ENCODE data around the gene SLC44A5.

SLC44A5 gene

DNA sequence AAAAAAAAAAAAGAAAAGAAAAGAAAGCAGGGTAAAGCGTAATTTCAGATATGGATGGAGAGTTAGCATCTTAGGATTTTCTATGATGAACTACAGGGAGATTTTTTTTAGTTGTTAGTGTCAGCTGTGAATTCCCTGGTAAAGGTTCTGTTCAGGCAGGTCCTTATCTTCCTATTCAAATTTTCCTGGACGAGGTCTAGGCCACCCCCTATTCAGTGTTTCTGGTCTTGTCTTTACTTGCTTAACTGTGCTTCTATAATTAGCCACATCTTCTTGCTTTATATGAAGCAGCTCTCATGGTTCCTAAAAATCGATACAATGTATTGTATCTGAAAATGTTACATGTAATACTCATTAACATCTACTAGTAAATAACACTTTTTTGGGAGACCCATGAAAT is 318.9 kb downstream of the SLC44A5 start:
- H3K4me3 ChIP-seq (ENCODE audit: low read depth, low read length), result no peak overlapping the region
- in situ Hi-C loops (cut with HindIII; ENCODE audit: low sequenced_read_pairs), result no loop called here
- TF ChIP-seq, protein P1, sequence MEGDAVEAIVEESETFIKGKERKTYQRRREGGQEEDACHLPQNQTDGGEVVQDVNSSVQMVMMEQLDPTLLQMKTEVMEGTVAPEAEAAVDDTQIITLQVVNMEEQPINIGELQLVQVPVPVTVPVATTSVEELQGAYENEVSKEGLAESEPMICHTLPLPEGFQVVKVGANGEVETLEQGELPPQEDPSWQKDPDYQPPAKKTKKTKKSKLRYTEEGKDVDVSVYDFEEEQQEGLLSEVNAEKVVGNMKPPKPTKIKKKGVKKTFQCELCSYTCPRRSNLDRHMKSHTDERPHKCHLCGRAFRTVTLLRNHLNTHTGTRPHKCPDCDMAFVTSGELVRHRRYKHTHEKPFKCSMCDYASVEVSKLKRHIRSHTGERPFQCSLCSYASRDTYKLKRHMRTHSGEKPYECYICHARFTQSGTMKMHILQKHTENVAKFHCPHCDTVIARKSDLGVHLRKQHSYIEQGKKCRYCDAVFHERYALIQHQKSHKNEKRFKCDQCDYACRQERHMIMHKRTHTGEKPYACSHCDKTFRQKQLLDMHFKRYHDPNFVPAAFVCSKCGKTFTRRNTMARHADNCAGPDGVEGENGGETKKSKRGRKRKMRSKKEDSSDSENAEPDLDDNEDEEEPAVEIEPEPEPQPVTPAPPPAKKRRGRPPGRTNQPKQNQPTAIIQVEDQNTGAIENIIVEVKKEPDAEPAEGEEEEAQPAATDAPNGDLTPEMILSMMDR (IDR thresholded peaks at IDR 0.05; ENCODE audit: low read depth, low read length, missing control alignments), result no peak
- no peak for DNase-seq (ENCODE audit: low read depth)

DNA sequence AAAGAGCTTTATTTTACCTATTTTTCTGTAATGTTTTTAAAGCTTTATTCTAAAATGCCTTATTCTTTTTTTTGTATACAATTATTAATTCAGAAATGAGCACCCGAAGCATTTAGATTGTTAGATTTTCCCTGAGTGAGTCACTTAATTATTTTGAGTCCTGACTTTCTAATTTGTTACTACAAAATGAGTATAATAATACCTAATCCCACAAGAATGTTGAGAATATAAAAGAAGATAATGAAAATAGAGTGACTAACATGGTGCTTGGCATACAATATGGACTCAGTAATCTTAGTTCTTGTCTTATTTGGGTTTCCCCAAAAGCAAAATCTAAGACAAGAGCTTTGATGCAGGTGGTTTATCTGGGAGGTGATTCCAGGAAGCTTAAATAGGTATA is 334.5 kb downstream of the SLC44A5 start:
- DNase-seq (ENCODE audit: low read depth), result no peak
- TF ChIP-seq, protein P1 (IDR thresholded peaks at IDR 0.05; ENCODE audit: low read depth, low read length, missing control alignments), result no peak
- in situ Hi-C loops (cut with HindIII; ENCODE audit: low sequenced_read_pairs), result no loop called here
- no peak overlapping the region for H3K4me3 ChIP-seq (ENCODE audit: low read depth, low read length)

DNA sequence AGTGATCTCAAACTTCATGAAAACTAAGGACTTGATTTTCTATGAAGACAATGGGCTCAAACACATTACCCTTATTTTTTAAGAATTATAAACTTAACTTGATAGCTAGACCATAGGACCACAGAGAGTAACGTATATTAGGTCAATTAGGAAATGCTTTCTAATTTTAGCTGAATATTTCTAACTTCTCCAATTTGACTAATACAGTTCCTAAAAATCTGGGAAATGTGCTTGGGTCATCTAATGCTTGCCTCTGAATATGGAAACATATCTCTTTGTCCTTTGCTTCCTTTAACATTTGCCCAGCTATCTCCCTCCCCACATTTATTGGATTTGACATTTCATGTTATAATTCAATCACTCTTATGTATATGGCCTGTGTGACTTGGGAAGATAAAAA is 335.3 kb downstream of the SLC44A5 start:
- TF ChIP-seq, protein P1 (IDR thresholded peaks at IDR 0.05; ENCODE audit: low read depth, low read length, missing control alignments), result no peak
- no peak overlapping the region for H3K4me3 ChIP-seq (ENCODE audit: low read depth, low read length)
- in situ Hi-C loops (cut with HindIII; ENCODE audit: low sequenced_read_pairs), result no loop called here
- no peak for DNase-seq (ENCODE audit: low read depth)

DNA sequence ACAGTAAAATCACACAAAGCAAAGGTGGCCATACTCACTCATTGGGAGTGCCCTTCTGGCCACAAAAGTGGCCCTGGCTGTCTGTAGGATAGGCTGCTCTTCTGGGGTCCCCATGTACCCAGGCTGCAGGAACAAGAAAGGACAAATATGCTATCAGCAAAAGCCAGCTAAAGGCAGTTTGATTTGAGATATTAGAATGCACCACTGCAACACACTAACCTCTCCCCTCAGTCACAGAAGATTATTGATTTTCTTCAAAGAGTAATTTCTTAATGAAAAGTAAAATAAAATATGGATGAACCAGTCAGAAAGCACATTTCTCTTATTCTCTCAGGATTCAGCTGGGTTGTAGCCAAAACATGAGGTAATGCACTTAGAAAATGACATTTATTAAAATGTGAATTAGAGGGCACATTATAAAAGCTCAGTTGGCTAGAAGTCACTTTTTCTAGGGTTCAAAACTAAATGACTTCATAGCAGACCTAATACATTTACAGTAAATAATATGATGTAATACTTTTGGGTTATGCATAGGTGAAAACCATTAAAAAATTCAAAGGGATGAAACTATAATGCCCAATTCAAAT is 335.9 kb downstream of the SLC44A5 start:
- DNase-seq (ENCODE audit: low read depth), result no peak
- TF ChIP-seq, protein P1 (IDR thresholded peaks at IDR 0.05; ENCODE audit: low read depth, low read length, missing control alignments), result no peak
- no peak overlapping the region for H3K4me3 ChIP-seq (ENCODE audit: low read depth, low read length)
- in situ Hi-C loops (cut with HindIII; ENCODE audit: low sequenced_read_pairs), result loop anchor here (25.0 kb wide), 1 partner anchor 362 kb away; no protein-coding TSS in a partner anchor

DNA sequence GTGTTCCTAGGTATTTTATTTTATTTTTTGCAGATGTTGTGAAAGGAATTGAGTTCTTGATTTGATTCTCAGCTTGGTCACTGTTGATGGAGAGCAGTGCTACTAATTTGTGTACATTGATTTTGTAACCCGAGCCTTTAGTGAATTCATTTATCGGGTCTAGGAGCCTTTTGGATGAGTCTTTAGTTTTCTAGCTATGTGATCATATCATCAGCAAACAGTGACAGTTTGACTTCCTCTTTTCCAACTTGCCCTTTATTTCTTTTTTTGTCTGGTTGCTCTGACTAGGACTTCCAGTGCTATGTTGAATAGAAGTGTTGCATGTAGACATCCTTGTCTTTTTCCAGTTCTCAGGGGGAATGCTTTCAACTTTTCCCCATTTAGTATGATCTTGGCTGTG is 337.8 kb downstream of the SLC44A5 start:
- in situ Hi-C loops (cut with HindIII; ENCODE audit: low sequenced_read_pairs), result loop anchor here (25.0 kb wide), 1 partner anchor 364 kb away; no protein-coding TSS in a partner anchor
- no peak for DNase-seq (ENCODE audit: low read depth)
- TF ChIP-seq, protein P1 (IDR thresholded peaks at IDR 0.05; ENCODE audit: low read depth, low read length, missing control alignments), result no peak
- H3K4me3 ChIP-seq (ENCODE audit: low read depth, low read length), result no peak overlapping the region

DNA sequence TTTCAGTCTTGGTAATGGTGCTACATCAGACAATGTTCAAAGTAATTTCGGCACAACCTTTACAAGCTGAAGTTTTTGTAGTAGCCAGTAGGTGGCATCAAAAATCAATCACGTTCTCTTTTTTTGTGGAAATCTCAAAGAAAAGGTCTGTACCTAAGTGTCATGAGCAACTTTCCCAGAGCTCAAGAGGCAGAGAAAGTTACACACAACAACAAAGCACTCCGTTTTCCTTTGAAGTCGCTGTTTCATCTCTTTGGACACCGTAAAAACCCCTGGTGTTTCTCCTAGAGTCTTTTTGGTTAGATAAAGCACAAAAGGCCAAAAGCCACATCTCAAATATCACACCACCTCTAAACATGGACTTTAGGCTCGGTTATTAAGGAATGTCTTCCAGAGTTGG is 345.1 kb downstream of the SLC44A5 start:
- in situ Hi-C loops (cut with HindIII; ENCODE audit: low sequenced_read_pairs), result loop anchor here (25.0 kb wide), 1 partner anchor 372 kb away; no protein-coding TSS in a partner anchor
- H3K4me3 ChIP-seq (ENCODE audit: low read depth, low read length), result no peak overlapping the region
- TF ChIP-seq, protein P1 (IDR thresholded peaks at IDR 0.05; ENCODE audit: low read depth, low read length, missing control alignments), result peak; percentile 61
- DNase-seq (ENCODE audit: low read depth), result peak; percentile 28
